Tibial nerve (tissue), 3 donors: ENCODE results near the gene GON4L.

Experiments used
- POLR2A ChIP-seq, 2 donors: fragments of 450-650 bp; IDR thresholded peaks; one replicate each; pipeline ENCODE4 v1.6.1; 2017; ENCODE audit warnings: antibody characterized with exemption in 2 of 2, mild to moderate bottlenecking in 2 of 2, moderate library complexity in 2 of 2
- TF ChIP-seq, protein P1 (sequence below), 5 experiments: fragments of 200-600 bp in 3 of 5; fragments of 450-650 bp in 2 of 5; sonication (generic) in 3 of 5; IDR thresholded peaks; one replicate each; pipeline ENCODE4 v1.5.1; 2016 to 2019; ENCODE audit warnings: antibody characterized with exemption in 5 of 5, mild to moderate bottlenecking in 3 of 5, moderate library complexity in 2 of 5

DNA sequence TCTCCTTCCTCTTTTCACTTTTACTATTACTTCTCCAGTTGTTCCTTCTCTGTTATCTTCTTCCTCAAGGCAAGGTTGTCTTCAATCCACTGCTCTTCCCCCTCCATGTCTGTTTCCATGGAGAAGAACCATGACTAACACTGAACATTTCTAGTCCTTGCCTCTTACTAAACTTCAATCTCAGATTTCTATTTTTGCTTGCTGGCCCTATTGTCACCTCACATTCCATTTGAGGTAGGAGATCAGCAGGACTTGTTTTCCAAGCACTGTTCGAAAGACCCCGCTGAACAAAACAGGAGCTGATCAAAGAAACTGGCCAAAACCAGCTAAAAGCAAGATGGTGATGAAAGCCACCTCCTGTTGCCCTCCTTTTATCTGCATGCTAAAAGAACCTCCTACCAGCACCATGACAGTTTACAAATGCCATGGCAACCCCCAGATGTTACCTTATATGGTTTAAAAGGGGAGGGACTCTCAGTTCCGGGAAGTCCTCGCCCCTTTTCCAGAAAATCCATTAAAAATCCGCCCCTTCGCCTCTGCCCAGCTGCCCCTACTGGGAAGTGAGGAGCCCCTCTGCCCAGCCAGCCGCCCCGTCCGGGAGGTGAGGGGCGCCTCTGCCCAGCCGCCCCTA lies 22.6 kb downstream of the GON4L start:
- TF ChIP-seq POLR2A (IDR thresholded peaks at IDR 0.05), result no peak
- TF ChIP-seq, protein P1, sequence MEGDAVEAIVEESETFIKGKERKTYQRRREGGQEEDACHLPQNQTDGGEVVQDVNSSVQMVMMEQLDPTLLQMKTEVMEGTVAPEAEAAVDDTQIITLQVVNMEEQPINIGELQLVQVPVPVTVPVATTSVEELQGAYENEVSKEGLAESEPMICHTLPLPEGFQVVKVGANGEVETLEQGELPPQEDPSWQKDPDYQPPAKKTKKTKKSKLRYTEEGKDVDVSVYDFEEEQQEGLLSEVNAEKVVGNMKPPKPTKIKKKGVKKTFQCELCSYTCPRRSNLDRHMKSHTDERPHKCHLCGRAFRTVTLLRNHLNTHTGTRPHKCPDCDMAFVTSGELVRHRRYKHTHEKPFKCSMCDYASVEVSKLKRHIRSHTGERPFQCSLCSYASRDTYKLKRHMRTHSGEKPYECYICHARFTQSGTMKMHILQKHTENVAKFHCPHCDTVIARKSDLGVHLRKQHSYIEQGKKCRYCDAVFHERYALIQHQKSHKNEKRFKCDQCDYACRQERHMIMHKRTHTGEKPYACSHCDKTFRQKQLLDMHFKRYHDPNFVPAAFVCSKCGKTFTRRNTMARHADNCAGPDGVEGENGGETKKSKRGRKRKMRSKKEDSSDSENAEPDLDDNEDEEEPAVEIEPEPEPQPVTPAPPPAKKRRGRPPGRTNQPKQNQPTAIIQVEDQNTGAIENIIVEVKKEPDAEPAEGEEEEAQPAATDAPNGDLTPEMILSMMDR (IDR thresholded peaks at IDR 0.05), result no peak
